NB4 (cell line): ENCODE results near the gene ZNF487.

ENCODE experiments used
- CTCF ChIP-seq: IDR thresholded peaks from one replicate; pipeline ENCODE4 v1.5.1; 2012; ENCODE audit warnings: low read depth, low read length
- POLR2A ChIP-seq: IDR thresholded peaks from 2 replicates; pipeline ENCODE4 v1.6.1; 2011; ENCODE audit warnings: mild to moderate bottlenecking; ENCODE audit not compliant: insufficient read length; ENCODE audit errors: extremely low read depth

- TF ChIP-seq CTCF (no peak), POLR2A (no peak)
Observed at GRCh38 chr10:43482319-43483078, 45.6 kb downstream of the ZNF487 start.
